PC-3 (cell line): ENCODE data around the gene CCDC60. TPM values are rescaled to one million over a fixed set of nuclear protein-coding genes. Genes with fewer than 3 reads are reported as not detected.

Experiments
- ATAC-seq: fragments of 200-7000 bp; cut with Tn5 transposase; 2 replicates; pipeline ENCODE4 v1.9.1; 2020; ENCODE audit warnings: mild to moderate bottlenecking, moderate library complexity
- BruUV-seq: library from RNA; stranded (reverse); fragments of 400-500 nt; replicated peaks from 2 replicates; lab custom pipeline; 2021; lab: Mats Ljungman, UMichigan
- CTCF ChIA-PET: fragments of 300-600 bp; sonication (Branson Sonifier 250); formaldehyde crosslinking; loops from one replicate; lab custom pipeline; 2022; ENCODE audit warnings: antibody characterized with exemption; lab: Charles Lee
- POLR2A ChIA-PET: fragments of 300-600 bp; sonication (Branson Sonifier 250); formaldehyde crosslinking; loops from one replicate; lab custom pipeline; 2022; ENCODE audit warnings: antibody characterized with exemption; ENCODE audit not compliant: unreplicated experiment; lab: Charles Lee
- DNase-seq: peaks from one replicate; pipeline ENCODE4 v3.0.0-alpha.2; 2015
- H2AFZ ChIP-seq: fragments of 300-600 bp; sonication (generic); 2 replicates; pipeline ENCODE4 v1.6.0; 2016; ENCODE audit warnings: antibody characterized with exemption, low read length
- H3F3A ChIP-seq: fragments of 300-600 bp; sonication (generic); one replicate; pipeline ENCODE4 v1.6.0; 2017; ENCODE audit warnings: antibody characterized with exemption, low read length, control low read depth, mild to moderate bottlenecking; ENCODE audit not compliant: unreplicated experiment
- H3K27ac ChIP-seq: fragments of 300-600 bp; sonication (generic); 2 replicates; pipeline ENCODE4 v1.5.1; 2016; ENCODE audit warnings: mild to moderate bottlenecking, low read length
- H3K27me3 ChIP-seq: fragments of 300-600 bp; sonication (generic); 2 replicates; pipeline ENCODE4 v1.6.1; 2016; ENCODE audit warnings: low read length, mixed read lengths
- H3K36me3 ChIP-seq: fragments of 300-600 bp; sonication (generic); 2 replicates; pipeline ENCODE4 v1.6.1; 2016; ENCODE audit warnings: low read depth, mixed run types, low read length, mixed read lengths
- H3K4me1 ChIP-seq: fragments of 300-600 bp; sonication (generic); 2 replicates; pipeline ENCODE4 v1.5.1; 2016; ENCODE audit warnings: low read length; ENCODE audit not compliant: insufficient read depth
- H3K4me2 ChIP-seq: fragments of 300-600 bp; sonication (generic); 2 replicates; pipeline ENCODE4 v1.6.0; 2016; ENCODE audit warnings: low read length
- H3K4me3 ChIP-seq: fragments of 300-600 bp; sonication (generic); 2 replicates; pipeline ENCODE4 v1.5.1; 2016; ENCODE audit warnings: mild to moderate bottlenecking, low read length, mixed read lengths
- H3K79me2 ChIP-seq: fragments of 300-600 bp; sonication (generic); 2 replicates; pipeline ENCODE4 v1.6.1; 2017; ENCODE audit warnings: low read length, mixed read lengths
- H3K9ac ChIP-seq: fragments of 300-600 bp; sonication (generic); 2 replicates; pipeline ENCODE4 v1.6.0; 2016; ENCODE audit warnings: mild to moderate bottlenecking, low read length
- H3K9me2 ChIP-seq: fragments of 300-600 bp; sonication (generic); replicated peaks from 2 replicates; pipeline ENCODE4 v1.6.1; 2016; ENCODE audit warnings: mixed run types, low read length, mixed read lengths
- H3K9me3 ChIP-seq: fragments of 300-600 bp; sonication (generic); 2 replicates; pipeline ENCODE4 v1.6.1; 2016; ENCODE audit warnings: low read length, mixed read lengths
- H4K20me1 ChIP-seq: fragments of 300-600 bp; sonication (generic); 2 replicates; pipeline ENCODE4 v1.6.1; 2016; ENCODE audit warnings: low read length, mixed read lengths
- EZH2 ChIP-seq: fragments of 300-600 bp; sonication (generic); IDR thresholded peaks from one replicate; pipeline ENCODE4 v1.6.1; 2017; ENCODE audit warnings: antibody characterized with exemption, mild to moderate bottlenecking, low read length; ENCODE audit not compliant: unreplicated experiment
- EZH2phosphoT487 ChIP-seq: fragments of 300-600 bp; sonication (generic); IDR thresholded peaks from 2 replicates; pipeline ENCODE4 v1.6.1; 2018; ENCODE audit warnings: mild to moderate bottlenecking, antibody characterized with exemption, low read length, borderline replicate concordance
- intact Hi-C: fragments of 100-400 bp; cut with micrococcal nuclease; formaldehyde crosslinking; loops from 2 replicates; pipeline ENCODE4 v1.9.0; 2023
- total RNA-seq: library from RNA; depleted of rRNA; stranded (reverse); fragments of >200 nt; gene quantifications from 2 replicates; pipeline ENCODE4 v1.2.3, GENCODE V29; 2014
- TF ChIP-seq, protein P1 (sequence below): fragments of 300-600 bp; sonication (generic); conservative IDR thresholded peaks from 2 replicates; pipeline ENCODE4 v1.5.1; 2017; ENCODE audit warnings: antibody characterized with exemption, low read depth, mild to moderate bottlenecking, low read length

The CCDC60 gene
- total RNA-seq, 1 experiment from 2014 or later: not detected

DNA sequence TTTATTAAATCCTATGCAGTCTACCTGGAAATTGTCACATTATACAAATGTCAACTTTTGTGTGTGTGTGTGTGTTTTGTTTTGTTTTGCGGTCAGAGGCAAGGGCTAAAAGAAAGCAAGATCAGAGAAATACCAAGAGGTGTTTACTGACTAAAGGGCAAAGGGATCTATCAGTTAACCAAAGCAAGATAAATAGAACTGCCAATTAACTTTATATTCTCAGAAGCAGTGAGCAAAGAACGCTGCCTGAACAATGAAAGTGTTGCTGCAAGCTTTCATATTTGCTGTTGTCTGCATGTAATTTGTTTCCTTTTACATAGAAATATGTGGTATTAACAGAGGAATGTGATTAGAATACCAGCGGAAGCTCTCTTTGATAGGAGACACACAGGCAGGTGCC, 30.9 kb downstream of the CCDC60 start:
- no peak overlapping the region for H3K4me2 ChIP-seq
- no peak overlapping the region for H2AFZ ChIP-seq
- peaks cover 49% of the 10 kb centered on the region for H3K27me3 ChIP-seq
- ATAC-seq (no peak), DNase-seq (no peak)
- no peaks in the 10 kb centered on the region for H3K79me2 ChIP-seq
- intact Hi-C loops: no loop called here
- no TSS peak for BruUV-seq
- H3K9me3 ChIP-seq: no peaks in the 10 kb centered on the region
- no peak overlapping the region for H3K9ac ChIP-seq
- H3F3A ChIP-seq: no peaks in the 10 kb centered on the region
- TF ChIP-seq, protein P1, sequence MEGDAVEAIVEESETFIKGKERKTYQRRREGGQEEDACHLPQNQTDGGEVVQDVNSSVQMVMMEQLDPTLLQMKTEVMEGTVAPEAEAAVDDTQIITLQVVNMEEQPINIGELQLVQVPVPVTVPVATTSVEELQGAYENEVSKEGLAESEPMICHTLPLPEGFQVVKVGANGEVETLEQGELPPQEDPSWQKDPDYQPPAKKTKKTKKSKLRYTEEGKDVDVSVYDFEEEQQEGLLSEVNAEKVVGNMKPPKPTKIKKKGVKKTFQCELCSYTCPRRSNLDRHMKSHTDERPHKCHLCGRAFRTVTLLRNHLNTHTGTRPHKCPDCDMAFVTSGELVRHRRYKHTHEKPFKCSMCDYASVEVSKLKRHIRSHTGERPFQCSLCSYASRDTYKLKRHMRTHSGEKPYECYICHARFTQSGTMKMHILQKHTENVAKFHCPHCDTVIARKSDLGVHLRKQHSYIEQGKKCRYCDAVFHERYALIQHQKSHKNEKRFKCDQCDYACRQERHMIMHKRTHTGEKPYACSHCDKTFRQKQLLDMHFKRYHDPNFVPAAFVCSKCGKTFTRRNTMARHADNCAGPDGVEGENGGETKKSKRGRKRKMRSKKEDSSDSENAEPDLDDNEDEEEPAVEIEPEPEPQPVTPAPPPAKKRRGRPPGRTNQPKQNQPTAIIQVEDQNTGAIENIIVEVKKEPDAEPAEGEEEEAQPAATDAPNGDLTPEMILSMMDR: no peak
- no peak for TF ChIP-seq EZH2phosphoT487
- TF ChIP-seq EZH2: no peak
- no peak overlapping the region for H3K27ac ChIP-seq
- no peaks in the 10 kb centered on the region for H3K9me2 ChIP-seq
- H3K4me3 ChIP-seq: no peak overlapping the region
- CTCF ChIA-PET: no interaction called here
- POLR2A ChIA-PET: no interaction called here
- H3K36me3 ChIP-seq: no peaks in the 10 kb centered on the region
- H3K4me1 ChIP-seq: no peaks in the 10 kb centered on the region
- no peaks in the 10 kb centered on the region for H4K20me1 ChIP-seq

DNA sequence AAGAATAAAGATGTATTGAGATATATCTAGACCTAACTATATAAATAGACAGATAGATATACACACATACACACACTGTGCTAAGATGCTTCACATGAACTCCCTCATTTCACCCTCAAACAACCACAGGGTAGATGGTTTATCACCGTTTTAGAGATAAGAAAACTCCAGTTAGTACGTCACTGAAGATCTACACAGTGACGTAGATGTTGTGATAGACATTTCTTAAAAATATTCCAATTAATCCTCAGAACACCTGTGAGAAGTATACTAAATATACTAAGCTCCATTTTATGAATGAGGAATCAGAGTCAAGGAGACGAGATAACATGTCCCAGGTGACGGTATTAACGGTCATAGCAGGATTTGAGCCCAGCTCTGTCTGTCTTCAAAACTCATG, 31.5 kb downstream of the CCDC60 start:
- Histone ChIP-seq H4K20me1 (no peaks in the 10 kb centered on the region), H3K27me3 (peaks cover 49% of the 10 kb centered on the region), H3K9me3 (no peaks in the 10 kb centered on the region), H3K9me2 (no peaks in the 10 kb centered on the region), H3K4me1 (no peaks in the 10 kb centered on the region), H3F3A (no peaks in the 10 kb centered on the region), H3K9ac (no peak overlapping the region), H2AFZ (no peak overlapping the region), H3K27ac (no peak overlapping the region), H3K36me3 (no peaks in the 10 kb centered on the region), H3K4me2 (no peak overlapping the region), H3K79me2 (no peaks in the 10 kb centered on the region), H3K4me3 (no peak overlapping the region)
- POLR2A ChIA-PET: no interaction called here
- DNase-seq (no peak), ATAC-seq (no peak)
- intact Hi-C loops: no loop called here
- TF ChIP-seq EZH2phosphoT487 (no peak), EZH2 (no peak)
- BruUV-seq: no TSS peak
- CTCF ChIA-PET: no interaction called here

- Histone ChIP-seq H3F3A (no peaks in the 10 kb centered on the region), H3K9me2 (no peaks in the 10 kb centered on the region), H3K9ac (no peak overlapping the region), H3K9me3 (no peaks in the 10 kb centered on the region), H3K4me3 (no peak overlapping the region), H3K4me2 (no peak overlapping the region), H3K36me3 (no peaks in the 10 kb centered on the region), H3K27ac (no peak overlapping the region), H4K20me1 (no peaks in the 10 kb centered on the region), H3K4me1 (no peaks in the 10 kb centered on the region), H3K79me2 (no peaks in the 10 kb centered on the region), H2AFZ (no peak overlapping the region), H3K27me3 (peaks cover 60% of the 10 kb centered on the region)
- BruUV-seq: no TSS peak
- DNase-seq (no peak), ATAC-seq (no peak)
- ChIA-PET POLR2A (no interaction called here), CTCF (no interaction called here)
- TF ChIP-seq EZH2 (no peak), EZH2phosphoT487 (no peak)
- TF ChIP-seq, protein P1: no peak
- intact Hi-C loops: no loop called here
These were observed 34.6 kb downstream of the CCDC60 start for GRCh38 chr12:119369161-119369560.
